SU-DHL-6 (cell line): ENCODE data around the gene SLC7A8.

Experiments
- EZH2phosphoT487 ChIP-seq: fragments of 200-600 bp; sonication (generic), shearing (Covaris generic); conservative IDR thresholded peaks from 2 replicates; pipeline ENCODE4 v1.6.1; 2018; ENCODE audit warnings: mild to moderate bottlenecking, antibody characterized with exemption, low read length, moderate library complexity, mixed read lengths
- TF ChIP-seq, protein P1 (sequence below): fragments of 200-600 bp; sonication (generic); IDR thresholded peaks from one replicate; pipeline ENCODE4 v1.5.1; 2017; ENCODE audit warnings: antibody characterized with exemption, mild to moderate bottlenecking, low read length, moderate library complexity; ENCODE audit not compliant: insufficient read depth, poor library complexity, severe bottlenecking

DNA sequence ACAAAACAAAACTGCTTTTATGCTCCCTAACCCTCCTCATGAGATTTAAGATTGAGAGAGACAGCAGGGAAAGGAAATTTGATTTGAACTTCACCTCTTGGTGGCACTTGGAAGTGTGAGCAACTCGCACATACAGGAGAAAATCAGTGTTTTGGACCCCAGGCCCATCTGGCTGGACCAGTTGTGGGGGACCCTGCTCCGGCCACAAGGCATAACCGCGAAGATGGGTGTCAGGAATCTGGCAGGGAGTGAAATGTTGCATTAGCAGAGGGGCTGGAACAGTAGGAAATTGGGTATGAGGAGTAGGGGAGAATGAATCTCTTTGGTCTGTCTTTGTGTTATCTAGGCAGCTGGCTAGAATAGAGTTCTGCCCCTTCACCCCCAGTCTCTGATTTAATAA lies 79.9 kb downstream of the SLC7A8 start:
- TF ChIP-seq, protein P1, sequence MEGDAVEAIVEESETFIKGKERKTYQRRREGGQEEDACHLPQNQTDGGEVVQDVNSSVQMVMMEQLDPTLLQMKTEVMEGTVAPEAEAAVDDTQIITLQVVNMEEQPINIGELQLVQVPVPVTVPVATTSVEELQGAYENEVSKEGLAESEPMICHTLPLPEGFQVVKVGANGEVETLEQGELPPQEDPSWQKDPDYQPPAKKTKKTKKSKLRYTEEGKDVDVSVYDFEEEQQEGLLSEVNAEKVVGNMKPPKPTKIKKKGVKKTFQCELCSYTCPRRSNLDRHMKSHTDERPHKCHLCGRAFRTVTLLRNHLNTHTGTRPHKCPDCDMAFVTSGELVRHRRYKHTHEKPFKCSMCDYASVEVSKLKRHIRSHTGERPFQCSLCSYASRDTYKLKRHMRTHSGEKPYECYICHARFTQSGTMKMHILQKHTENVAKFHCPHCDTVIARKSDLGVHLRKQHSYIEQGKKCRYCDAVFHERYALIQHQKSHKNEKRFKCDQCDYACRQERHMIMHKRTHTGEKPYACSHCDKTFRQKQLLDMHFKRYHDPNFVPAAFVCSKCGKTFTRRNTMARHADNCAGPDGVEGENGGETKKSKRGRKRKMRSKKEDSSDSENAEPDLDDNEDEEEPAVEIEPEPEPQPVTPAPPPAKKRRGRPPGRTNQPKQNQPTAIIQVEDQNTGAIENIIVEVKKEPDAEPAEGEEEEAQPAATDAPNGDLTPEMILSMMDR = no peak
- TF ChIP-seq EZH2phosphoT487 = no peak
